ENCODE data around the gene GINM1. TPM values are rescaled to one million over a fixed set of nuclear protein-coding genes. Genes with fewer than 3 reads are reported as not detected.

The GINM1 gene
- total RNA-seq, 1 experiment from 2014 or later, result 24.0 TPM

GRCh38 chr6:149567945-149568585 is 1.9 kb downstream of the GINM1 start:
- TF ChIP-seq EZH2 (IDR thresholded peaks at IDR 0.05; ENCODE audit: borderline replicate concordance, low read depth, low read length, poor library complexity, severe bottlenecking), result no peak
- no peak for TF ChIP-seq CTCF (conservative IDR thresholded peaks at IDR 0.05; ENCODE audit: low read depth, low read length)
- Histone ChIP-seq H3K4me3 (ENCODE audit: low read depth, low read length, poor library complexity, severe bottlenecking) (no peak overlapping the region), H3K9me3 (ENCODE audit: low read depth, low read length, poor library complexity, severe bottlenecking) (no peaks in the 10 kb centered on the region), H3K27ac (ENCODE audit: low read depth, low read length, poor library complexity, severe bottlenecking) (no peak overlapping the region), H3K4me1 (ENCODE audit: insufficient read depth, low read length, poor library complexity, severe bottlenecking) (no peaks in the 10 kb centered on the region), H3K36me3 (ENCODE audit: insufficient read depth, low read length, poor library complexity, severe bottlenecking) (no peaks in the 10 kb centered on the region), H3K27me3 (replicated peaks; ENCODE audit: insufficient read depth, low read depth, low read length, poor library complexity) (no peaks in the 10 kb centered on the region)
- ChIA-PET CTCF (no interaction called here), POLR2A (ENCODE audit: low non-redundant PET) (no interaction called here)
- BruUV-seq (replicated peaks), result no TSS peak
- DNase-seq (ENCODE audit: low spot score), result no peak
- intact Hi-C loops (cut with micrococcal nuclease; ENCODE audit: unreplicated experiment), result loop anchor here (10.0 kb wide), 2 partner anchors 147 to 297 kb away; partner anchors contain the start of genes LATS1 and LRP11

GRCh38 chr6:149580880-149581279 is 14.7 kb downstream of the GINM1 start:
- intact Hi-C loops (cut with micrococcal nuclease; ENCODE audit: unreplicated experiment), result no loop called here
- TF ChIP-seq CTCF (conservative IDR thresholded peaks at IDR 0.05; ENCODE audit: low read depth, low read length), result no peak
- no peak for TF ChIP-seq EZH2 (IDR thresholded peaks at IDR 0.05; ENCODE audit: borderline replicate concordance, low read depth, low read length, poor library complexity, severe bottlenecking)
- CTCF ChIA-PET, result no interaction called here
- no peaks in the 10 kb centered on the region for H3K9me3 ChIP-seq (ENCODE audit: low read depth, low read length, poor library complexity, severe bottlenecking)
- no peaks in the 10 kb centered on the region for H3K4me1 ChIP-seq (ENCODE audit: insufficient read depth, low read length, poor library complexity, severe bottlenecking)
- POLR2A ChIA-PET (ENCODE audit: low non-redundant PET), result no interaction called here
- no peaks in the 10 kb centered on the region for H3K27me3 ChIP-seq (replicated peaks; ENCODE audit: insufficient read depth, low read depth, low read length, poor library complexity)
- H3K27ac ChIP-seq (ENCODE audit: low read depth, low read length, poor library complexity, severe bottlenecking), result no peak overlapping the region
- no peak overlapping the region for H3K4me3 ChIP-seq (ENCODE audit: low read depth, low read length, poor library complexity, severe bottlenecking)
- DNase-seq (ENCODE audit: low spot score), result no peak
- H3K36me3 ChIP-seq (ENCODE audit: insufficient read depth, low read length, poor library complexity, severe bottlenecking), result peaks cover 15% of the 10 kb centered on the region
- BruUV-seq (replicated peaks), result no TSS peak

- no peak overlapping the region for H3K27ac ChIP-seq (ENCODE audit: low read depth, low read length, poor library complexity, severe bottlenecking)
- no peak for DNase-seq (ENCODE audit: low spot score)
- peaks cover 15% of the 10 kb centered on the region for H3K36me3 ChIP-seq (ENCODE audit: insufficient read depth, low read length, poor library complexity, severe bottlenecking)
- TF ChIP-seq EZH2 (IDR thresholded peaks at IDR 0.05; ENCODE audit: borderline replicate concordance, low read depth, low read length, poor library complexity, severe bottlenecking) (no peak), CTCF (conservative IDR thresholded peaks at IDR 0.05; ENCODE audit: low read depth, low read length) (no peak)
- no TSS peak for BruUV-seq (replicated peaks)
- no peak overlapping the region for H3K4me3 ChIP-seq (ENCODE audit: low read depth, low read length, poor library complexity, severe bottlenecking)
- H3K4me1 ChIP-seq (ENCODE audit: insufficient read depth, low read length, poor library complexity, severe bottlenecking), result no peaks in the 10 kb centered on the region
- ChIA-PET POLR2A (ENCODE audit: low non-redundant PET) (no interaction called here), CTCF (no interaction called here)
- intact Hi-C loops (cut with micrococcal nuclease; ENCODE audit: unreplicated experiment), result no loop called here
- no peaks in the 10 kb centered on the region for H3K9me3 ChIP-seq (ENCODE audit: low read depth, low read length, poor library complexity, severe bottlenecking)
- no peaks in the 10 kb centered on the region for H3K27me3 ChIP-seq (replicated peaks; ENCODE audit: insufficient read depth, low read depth, low read length, poor library complexity)
Measured at GRCh38 chr6:149581349-149581748, 15.2 kb downstream of the GINM1 start.

All from A673 (cell line).